Measurements from ENCODE around the gene AHNAK. TPM values are rescaled to one million over a fixed set of nuclear protein-coding genes. Genes with fewer than 3 reads are reported as not detected.
A peak's percentile ranks its signal among the peaks of the same experiment; 100 is the strongest.
"Not testable (repeated sequence)": the region's sequence is repeated elsewhere in the genome, so short reads cannot be mapped to it uniquely, and the experiment has no call there.

The AHNAK gene
- total RNA-seq, 1 donor from 2014 or later = 246 TPM

GRCh38 chr11:62499944-62500649 is 46.5 kb downstream of the AHNAK start:
- no peaks in the 10 kb centered on the region for H3K9me3 Mint-ChIP-seq
- CTCF ChIA-PET = interaction anchor here (2.0 to 2.8 kb wide), 3 partner anchors 43 to 75 kb away, joined by 6 to 10 read pairs (median 7); no protein-coding TSS in a partner anchor
- no peaks in the 10 kb centered on the region for H3K4me1 Mint-ChIP-seq
- no peak overlapping the region for H3K4me3 Mint-ChIP-seq
- POLR2A ChIA-PET = no interaction called here
- H3K27ac Mint-ChIP-seq = peak overlapping the region; percentile 4
- H3K27me3 Mint-ChIP-seq = peaks cover 13% of the 10 kb centered on the region
- H3K36me3 Mint-ChIP-seq (ENCODE audit: low read depth) = no peaks in the 10 kb centered on the region
- intact Hi-C loops (cut with micrococcal nuclease) = no loop called here
- no peak for TF ChIP-seq CTCF (IDR thresholded peaks at IDR 0.05)
- DNase-seq = no peak
- ATAC-seq (ENCODE audit: low read depth) = no peak

DNA sequence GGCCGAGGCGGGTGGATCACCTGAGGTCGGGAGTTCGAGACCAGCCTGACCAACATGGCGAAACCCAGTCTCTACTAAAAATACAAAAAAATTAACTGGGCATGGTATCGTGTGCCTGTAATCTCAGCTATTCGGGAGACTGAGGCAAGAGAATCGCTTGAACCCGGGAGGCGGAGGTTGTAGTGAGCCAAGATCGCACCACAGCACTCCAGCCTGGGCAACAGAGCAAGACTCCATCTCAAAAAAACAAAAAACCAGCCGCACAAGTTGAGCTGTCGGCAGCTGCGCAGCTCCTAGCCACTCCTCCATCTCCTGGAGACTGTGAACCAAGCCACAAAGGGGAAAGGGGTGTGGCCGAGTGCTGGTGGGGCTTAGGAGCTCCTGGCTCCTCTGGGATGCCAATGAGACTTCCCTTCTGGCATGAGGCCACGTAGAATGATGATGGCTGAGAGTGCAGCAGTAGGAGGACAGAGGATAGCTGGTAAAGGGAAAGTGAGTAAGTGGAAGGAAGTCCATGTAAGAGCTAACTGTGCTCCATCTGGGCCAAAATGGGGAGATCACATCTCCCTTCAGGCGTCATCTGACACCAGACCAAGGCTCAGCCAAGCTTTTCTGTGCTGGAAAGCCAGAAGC is 47.2 kb downstream of the AHNAK start:
- Mint-ChIP-seq H3K27ac (peak overlapping the region; percentile 4), H3K27me3 (peaks cover 13% of the 10 kb centered on the region)
- DNase-seq; H3K4me1 Mint-ChIP-seq; H3K9me3 Mint-ChIP-seq; intact Hi-C loops (cut with micrococcal nuclease); H3K36me3 Mint-ChIP-seq (ENCODE audit: low read depth); POLR2A ChIA-PET; ATAC-seq (ENCODE audit: low read depth); H3K4me3 Mint-ChIP-seq: not testable (repeated sequence)
- CTCF ChIA-PET = interaction anchor here (2.0 to 2.8 kb wide), 3 partner anchors 43 to 75 kb away, joined by 6 to 10 read pairs (median 7); no protein-coding TSS in a partner anchor

- CTCF ChIA-PET = interaction anchor here (1.2 to 2.8 kb wide), 4 partner anchors 44 to 74 kb away, joined by 6 to 10 read pairs (median 7); no protein-coding TSS in a partner anchor
- H3K4me1 Mint-ChIP-seq = no peaks in the 10 kb centered on the region
These were observed 47.9 kb downstream of the AHNAK start for GRCh38 chr11:62498492-62499286.

GRCh38 chr11:62498031-62498430 is 48.6 kb downstream of the AHNAK start:
- intact Hi-C loops (cut with micrococcal nuclease) = no loop called here
- CTCF ChIA-PET = interaction anchor here (1.2 to 2.8 kb wide), 4 partner anchors 45 to 94 kb away, joined by 4 to 10 read pairs (median 7); partner anchors contain the start of gene TUT1
- H3K27me3 Mint-ChIP-seq = peaks cover 13% of the 10 kb centered on the region
- TF ChIP-seq CTCF (IDR thresholded peaks at IDR 0.05) = no peak
- no peak overlapping the region for H3K27ac Mint-ChIP-seq
- no peak overlapping the region for H3K4me3 Mint-ChIP-seq
- H3K36me3 Mint-ChIP-seq (ENCODE audit: low read depth) = no peaks in the 10 kb centered on the region
- no peaks in the 10 kb centered on the region for H3K4me1 Mint-ChIP-seq
- no peaks in the 10 kb centered on the region for H3K9me3 Mint-ChIP-seq
- POLR2A ChIA-PET = interaction anchor here (1.2 to 1.4 kb wide), 2 partner anchors 44 to 62 kb away, joined by 3 to 9 read pairs; no protein-coding TSS in a partner anchor
- no peak for DNase-seq
- ATAC-seq (ENCODE audit: low read depth) = no peak

More at GRCh38 chr11:62498492-62499286, 47.9 kb downstream of the AHNAK start:
- H3K36me3 Mint-ChIP-seq (ENCODE audit: low read depth) = no peaks in the 10 kb centered on the region
- peaks cover 13% of the 10 kb centered on the region for H3K27me3 Mint-ChIP-seq
- no peak overlapping the region for H3K4me3 Mint-ChIP-seq
- TF ChIP-seq CTCF (IDR thresholded peaks at IDR 0.05) = no peak
- H3K9me3 Mint-ChIP-seq = no peaks in the 10 kb centered on the region
- no peak overlapping the region for H3K27ac Mint-ChIP-seq
- ATAC-seq (ENCODE audit: low read depth) (no peak), DNase-seq (no peak)
- intact Hi-C loops (cut with micrococcal nuclease) = no loop called here
- POLR2A ChIA-PET = interaction anchor here (1.4 kb wide), 1 partner anchor 62 kb away, joined by 3 read pairs; no protein-coding TSS in a partner anchor

- DNase-seq = no peak
- ChIA-PET POLR2A (interaction anchor here (0.8 to 1.4 kb wide), 3 partner anchors 45 to 76 kb away, joined by 3 to 9 read pairs (median 4); partner anchors contain the start of gene EEF1G), CTCF (interaction anchor here (0.6 to 2.8 kb wide), 9 partner anchors 35 to 196 kb away, joined by 3 to 13 read pairs (median 4); partner anchors contain the start of gene TUT1)
- Mint-ChIP-seq H3K4me1 (no peaks in the 10 kb centered on the region), H3K4me3 (no peak overlapping the region), H3K9me3 (no peaks in the 10 kb centered on the region), H3K27ac (no peak overlapping the region), H3K27me3 (peaks cover 7% of the 10 kb centered on the region), H3K36me3 (ENCODE audit: low read depth) (no peaks in the 10 kb centered on the region)
- TF ChIP-seq CTCF (IDR thresholded peaks at IDR 0.05) = no peak
- intact Hi-C loops (cut with micrococcal nuclease) = loop anchor here (1.0 kb wide), 1 partner anchor 63 kb away; no protein-coding TSS in a partner anchor
- ATAC-seq (ENCODE audit: low read depth) = peak; percentile 66
These were observed 49.3 kb downstream of the AHNAK start for GRCh38 chr11:62497132-62497801.
